Skeletal muscle satellite cell (primary cell): ENCODE results near the gene SLC48A1.
A peak's percentile ranks its signal among the peaks of the same experiment; 100 is the strongest.

ENCODE experiments used
- H3K27me3 ChIP-seq: 2 replicates; pipeline ENCODE4 v1.7.0; 2013; ENCODE audit warnings: low read length; ENCODE audit not compliant: control insufficient read depth, insufficient read depth
- H3K36me3 ChIP-seq: 2 replicates; pipeline ENCODE4 v1.7.0; 2013; ENCODE audit warnings: mild to moderate bottlenecking, control low read depth, low read length; ENCODE audit not compliant: insufficient read depth
- H3K4me1 ChIP-seq: 2 replicates; pipeline ENCODE4 v1.7.0; 2013; ENCODE audit warnings: low read length; ENCODE audit not compliant: control insufficient read depth, insufficient read depth
- H3K4me2 ChIP-seq: 2 replicates; pipeline ENCODE4 v1.7.0; 2013; ENCODE audit warnings: mild to moderate bottlenecking, low read length
- H3K4me3 ChIP-seq: 2 replicates; pipeline ENCODE4 v1.7.0; 2013; ENCODE audit warnings: low read length
- H3K9ac ChIP-seq: 2 replicates; pipeline ENCODE4 v1.7.0; 2013; ENCODE audit warnings: mild to moderate bottlenecking, low read depth, low read length, moderate library complexity
- H3K9me3 ChIP-seq: replicated peaks from 2 replicates; pipeline ENCODE4 v1.7.0; 2013; ENCODE audit warnings: mild to moderate bottlenecking, control low read depth, low read length

Gene SLC48A1

GRCh38 chr12:47752552-47752951, 20.5 kb upstream of the SLC48A1 start:
- Histone ChIP-seq H3K9me3 (no peaks in the 10 kb centered on the region), H3K4me3 (peak overlapping the region; percentile 5), H3K4me2 (peak overlapping the region; percentile 30), H3K9ac (peak overlapping the region; percentile 20), H3K27me3 (no peaks in the 10 kb centered on the region), H3K4me1 (peaks cover 48% of the 10 kb centered on the region), H3K36me3 (no peaks in the 10 kb centered on the region)

DNA sequence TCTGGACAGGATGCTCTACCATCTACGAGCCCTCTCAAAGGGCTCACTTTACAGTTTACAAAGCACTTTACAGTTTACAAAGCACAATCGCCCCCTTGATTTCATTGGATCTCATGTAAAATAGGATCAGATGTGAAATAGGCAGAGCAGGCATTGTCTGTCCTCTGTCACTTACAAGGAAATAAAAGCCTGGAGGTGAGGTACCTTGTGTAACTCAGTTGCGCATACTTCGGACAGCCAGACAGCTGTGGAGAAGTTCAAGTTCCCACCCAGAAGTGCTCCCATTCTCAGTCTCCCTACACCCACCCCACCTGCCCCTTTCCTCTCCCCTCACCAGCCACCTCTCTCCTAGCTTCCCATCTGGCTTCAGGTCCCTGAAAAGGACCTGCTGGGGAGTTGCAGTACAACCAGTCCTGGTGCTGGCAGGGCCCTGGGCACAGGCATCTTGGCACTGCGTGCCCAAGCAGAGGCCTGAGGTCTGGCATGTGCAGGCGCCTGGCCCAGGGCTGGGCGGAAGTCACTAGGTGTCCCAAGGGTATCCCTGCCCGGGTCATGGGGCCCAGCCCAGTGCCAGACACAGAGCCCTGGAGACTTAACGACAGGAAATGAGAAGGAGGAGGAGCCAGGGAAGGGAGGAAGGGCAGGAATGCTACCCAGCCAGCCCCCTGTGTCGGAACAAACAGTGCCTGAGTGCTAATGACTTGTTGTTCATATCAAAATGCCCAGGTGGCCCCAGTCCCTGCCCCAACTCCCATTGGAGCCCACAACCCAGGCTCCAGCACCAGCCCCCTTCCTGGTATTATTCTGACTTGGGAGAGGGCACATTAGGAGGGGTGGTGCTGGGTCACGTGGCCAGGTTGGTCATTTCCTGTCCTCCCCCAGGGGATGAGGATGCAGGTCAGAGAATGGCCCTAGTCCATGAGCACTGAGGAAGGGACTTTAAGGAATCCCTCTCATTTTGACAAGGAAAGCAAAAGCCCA, 19.7 kb upstream of the SLC48A1 start:
- Histone ChIP-seq H3K9me3 (no peaks in the 10 kb centered on the region), H3K36me3 (no peaks in the 10 kb centered on the region), H3K4me1 (peaks cover 56% of the 10 kb centered on the region), H3K27me3 (no peaks in the 10 kb centered on the region), H3K4me3 (peak overlapping the region; percentile 5), H3K4me2 (peak overlapping the region; percentile 30), H3K9ac (peak overlapping the region; percentile 20)

- Histone ChIP-seq H3K9me3 (no peaks in the 10 kb centered on the region), H3K27me3 (no peaks in the 10 kb centered on the region), H3K9ac (no peak overlapping the region), H3K4me1 (peaks cover 59% of the 10 kb centered on the region), H3K36me3 (no peaks in the 10 kb centered on the region), H3K4me3 (no peak overlapping the region), H3K4me2 (peak overlapping the region; percentile 30)
Measured at GRCh38 chr12:47754126-47754525, 18.9 kb upstream of the SLC48A1 start.

GRCh38 chr12:47754881-47755280, 18.2 kb upstream of the SLC48A1 start:
- Histone ChIP-seq H3K36me3 (no peaks in the 10 kb centered on the region), H3K9ac (no peak overlapping the region), H3K4me1 (peaks cover 65% of the 10 kb centered on the region), H3K9me3 (no peaks in the 10 kb centered on the region), H3K4me3 (no peak overlapping the region), H3K4me2 (no peak overlapping the region), H3K27me3 (no peaks in the 10 kb centered on the region)

- Histone ChIP-seq H3K9me3 (no peaks in the 10 kb centered on the region), H3K4me1 (peaks cover 65% of the 10 kb centered on the region), H3K27me3 (no peaks in the 10 kb centered on the region), H3K4me3 (no peak overlapping the region), H3K4me2 (no peak overlapping the region), H3K9ac (no peak overlapping the region), H3K36me3 (no peaks in the 10 kb centered on the region)
Measured at GRCh38 chr12:47755655-47756562, 17.1 kb upstream of the SLC48A1 start.

GRCh38 chr12:47757364-47757839, 15.6 kb upstream of the SLC48A1 start:
- no peak overlapping the region for H3K9ac ChIP-seq
- no peak overlapping the region for H3K4me3 ChIP-seq
- H3K4me1 ChIP-seq, result peaks cover 58% of the 10 kb centered on the region
- no peaks in the 10 kb centered on the region for H3K36me3 ChIP-seq
- no peaks in the 10 kb centered on the region for H3K9me3 ChIP-seq
- H3K27me3 ChIP-seq, result no peaks in the 10 kb centered on the region
- peak overlapping the region; percentile 99 for H3K4me2 ChIP-seq

DNA sequence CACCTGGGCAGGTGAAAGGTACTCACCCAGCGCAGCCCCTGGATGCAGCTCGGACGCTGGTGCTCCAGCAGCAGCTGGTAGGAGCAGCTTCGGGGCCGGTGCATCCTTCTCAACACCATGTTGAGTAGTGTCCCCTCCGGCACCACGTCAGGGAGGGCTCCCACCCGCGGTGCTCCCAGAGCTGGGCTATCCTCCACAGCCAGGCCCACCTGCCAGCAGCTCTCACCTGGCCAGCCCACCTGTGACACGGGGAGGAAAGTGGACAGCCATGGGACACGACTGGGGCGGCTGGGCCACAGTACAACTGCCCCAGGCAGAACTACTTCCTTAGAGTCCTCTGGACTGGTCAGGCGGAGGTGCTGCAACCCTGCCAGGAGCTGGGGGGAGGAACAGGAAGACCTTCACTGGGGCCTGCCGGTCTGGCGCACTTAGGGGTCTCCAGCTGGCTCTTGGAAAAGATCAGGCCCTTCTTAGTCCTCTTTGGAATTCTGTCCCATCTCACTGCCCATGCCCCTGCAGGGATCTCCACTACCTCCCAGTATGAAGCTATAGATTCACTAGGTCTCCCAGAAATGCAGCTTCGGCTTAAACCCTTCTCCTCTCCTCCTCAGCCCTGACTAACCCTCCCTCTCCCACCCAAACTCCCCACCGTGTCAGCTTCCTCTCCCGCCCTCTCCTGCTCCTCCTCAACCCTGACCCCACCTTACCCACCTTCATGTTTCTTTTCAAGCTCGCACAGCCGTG, 15.0 kb upstream of the SLC48A1 start:
- H3K36me3 ChIP-seq, result no peaks in the 10 kb centered on the region
- H3K9ac ChIP-seq, result peak overlapping the region; percentile 88
- peak overlapping the region; percentile 99 for H3K4me2 ChIP-seq
- H3K4me1 ChIP-seq, result peaks cover 52% of the 10 kb centered on the region
- no peaks in the 10 kb centered on the region for H3K27me3 ChIP-seq
- peak overlapping the region; percentile 86 for H3K4me3 ChIP-seq
- H3K9me3 ChIP-seq, result no peaks in the 10 kb centered on the region

GRCh38 chr12:47758584-47758833, 14.5 kb upstream of the SLC48A1 start:
- Histone ChIP-seq H3K9ac (peak overlapping the region; percentile 88), H3K36me3 (no peaks in the 10 kb centered on the region), H3K4me3 (peak overlapping the region; percentile 86), H3K27me3 (no peaks in the 10 kb centered on the region), H3K4me2 (peak overlapping the region; percentile 99), H3K9me3 (no peaks in the 10 kb centered on the region), H3K4me1 (peaks cover 47% of the 10 kb centered on the region)

GRCh38 chr12:47758834-47759690, 14.0 kb upstream of the SLC48A1 start, which contains the start of gene RAPGEF3:
Gene RAPGEF3 (minus strand): TSS chr12:47758880. CDS start chr12:47758556, 324 bp downstream.
- no peaks in the 10 kb centered on the region for H3K27me3 ChIP-seq
- H3K36me3 ChIP-seq, result no peaks in the 10 kb centered on the region
- no peaks in the 10 kb centered on the region for H3K9me3 ChIP-seq
- H3K9ac ChIP-seq, result peak within 1 kb of the TSS; percentile 88
- H3K4me2 ChIP-seq, result peak within 1 kb of the TSS; percentile 99
- H3K4me3 ChIP-seq, result peak within 1 kb of the TSS; percentile 86
- H3K4me1 ChIP-seq, result peaks cover 41% of the 10 kb centered on the region

GRCh38 chr12:47762850-47763465, 10.1 kb upstream of the SLC48A1 start:
- peaks cover 18% of the 10 kb centered on the region for H3K4me1 ChIP-seq
- no peaks in the 10 kb centered on the region for H3K9me3 ChIP-seq
- H3K27me3 ChIP-seq, result no peaks in the 10 kb centered on the region
- H3K36me3 ChIP-seq, result no peaks in the 10 kb centered on the region
- no peak overlapping the region for H3K4me2 ChIP-seq
- H3K9ac ChIP-seq, result no peak overlapping the region
- no peak overlapping the region for H3K4me3 ChIP-seq
